GM21737 (cell line): Measurements from ENCODE around the gene EFCAB10.
"Not testable (repeated sequence)": the region's sequence is repeated elsewhere in the genome, so short reads cannot be mapped to it uniquely, and the experiment has no call there.

Experiments used
- ATAC-seq: cut with Tn5 transposase; IDR thresholded peaks from one replicate; pipeline ENCODE4 v1.9.1; 2021; ENCODE audit warnings: mild to moderate bottlenecking, moderate library complexity; ENCODE audit not compliant: unreplicated experiment

EFCAB10 gene

DNA sequence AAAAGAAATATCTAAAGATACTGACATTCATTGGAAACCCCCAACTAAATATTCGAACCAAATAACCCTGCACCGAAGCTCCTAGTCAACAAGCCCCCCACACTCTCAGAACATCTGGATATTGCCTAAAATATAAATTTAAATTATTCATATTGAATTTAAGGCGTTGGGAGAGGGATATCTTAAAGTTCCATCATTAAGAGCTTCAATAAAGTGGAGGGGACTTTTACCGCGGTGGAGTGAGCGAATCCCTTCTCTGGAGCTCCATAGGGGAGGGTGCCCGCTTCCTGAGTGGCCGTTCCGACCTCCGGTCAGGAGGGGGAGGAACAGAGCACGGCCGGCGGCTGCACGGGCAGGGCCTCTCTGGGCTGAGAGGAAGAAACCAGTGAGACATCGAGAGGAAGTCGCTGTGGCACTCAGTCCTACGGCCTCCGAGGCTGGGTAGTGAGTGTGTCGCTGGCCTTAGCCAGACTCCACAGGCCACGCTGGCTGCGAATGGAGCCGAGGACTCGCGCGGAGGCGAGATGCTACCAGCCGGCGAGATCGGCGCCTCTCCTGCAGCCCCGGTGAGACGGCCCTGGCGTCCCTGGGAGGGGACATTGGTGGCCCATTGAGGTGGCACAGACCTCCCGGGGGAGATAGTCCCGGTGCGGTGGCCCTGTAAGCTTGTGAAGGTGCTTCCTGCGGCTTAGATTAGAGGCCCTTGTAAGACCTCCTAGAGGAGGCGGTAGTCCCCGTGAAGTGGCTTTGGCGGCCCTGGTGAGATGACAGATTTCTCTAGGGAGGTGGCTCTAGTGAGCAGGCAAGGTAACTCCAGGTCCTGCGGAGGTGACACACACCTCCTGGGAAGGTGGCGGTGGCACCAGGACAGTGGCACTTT is 49.3 kb downstream of the EFCAB10 start, which contains the start of gene RINT1:
RINT1 (plus strand) TSS at position 410 of the 880 bp plus-strand sequence; CDS start at position 525, 115 bp downstream.
- ATAC-seq = peak; percentile 95

DNA sequence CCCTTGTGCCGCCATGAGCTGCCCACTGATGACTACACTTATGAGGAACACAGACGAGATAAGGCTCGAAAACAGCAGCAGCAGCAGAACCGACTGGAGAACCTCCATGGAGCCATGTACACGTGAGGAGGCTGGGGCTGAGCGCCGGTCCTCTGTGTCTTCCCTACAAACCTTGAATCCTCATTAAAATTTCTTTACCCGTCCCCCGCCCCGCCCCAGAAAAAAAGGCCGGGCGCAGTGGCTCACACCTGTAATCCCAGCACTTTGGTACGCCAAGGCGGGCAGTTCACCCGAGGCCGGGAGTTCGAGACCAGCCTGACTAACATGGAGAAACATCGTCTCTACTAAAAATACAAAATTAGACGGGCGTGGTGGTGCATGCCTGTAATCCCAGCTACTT is 50.7 kb downstream of the EFCAB10 start:
- no peak for ATAC-seq

DNA sequence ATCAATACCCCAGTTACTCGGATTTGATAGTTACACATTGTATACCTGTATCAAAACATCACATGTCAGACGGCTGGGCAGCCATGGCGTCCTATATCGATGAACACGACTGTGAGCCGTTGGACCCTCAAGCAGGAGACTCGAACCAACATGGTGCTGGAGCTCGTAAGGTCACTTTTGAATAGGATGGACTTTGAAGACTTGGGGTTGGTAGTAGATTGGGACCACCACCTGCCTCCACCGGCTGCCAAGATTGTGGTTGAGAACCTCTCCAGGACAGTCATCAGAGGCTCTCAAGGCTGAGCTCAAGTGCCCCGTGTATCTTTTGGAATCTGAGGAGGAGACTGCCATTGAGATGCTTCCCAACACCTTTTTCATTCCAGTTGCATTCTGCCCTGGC is 51.2 kb downstream of the EFCAB10 start:
- ATAC-seq = no peak

DNA sequence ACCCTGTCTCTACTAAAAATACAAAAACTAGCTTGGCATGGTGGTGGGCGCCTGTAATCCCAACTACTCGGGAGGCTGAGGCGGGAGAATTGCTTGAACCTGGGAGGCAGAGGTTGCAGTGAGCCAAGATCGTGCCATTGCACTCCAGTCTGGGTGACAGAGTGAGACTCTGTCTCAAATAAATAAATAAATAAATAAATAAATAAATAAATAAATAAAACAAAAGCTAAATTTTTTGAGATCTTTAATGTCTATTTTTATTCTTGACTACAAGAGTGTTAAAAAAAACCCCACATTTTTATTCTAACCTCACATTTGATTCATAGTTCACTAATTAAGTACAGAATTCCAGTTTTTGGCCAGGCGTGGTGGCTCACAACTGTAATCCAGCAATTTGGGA is 53.6 kb downstream of the EFCAB10 start:
- ATAC-seq = not testable (repeated sequence)

DNA sequence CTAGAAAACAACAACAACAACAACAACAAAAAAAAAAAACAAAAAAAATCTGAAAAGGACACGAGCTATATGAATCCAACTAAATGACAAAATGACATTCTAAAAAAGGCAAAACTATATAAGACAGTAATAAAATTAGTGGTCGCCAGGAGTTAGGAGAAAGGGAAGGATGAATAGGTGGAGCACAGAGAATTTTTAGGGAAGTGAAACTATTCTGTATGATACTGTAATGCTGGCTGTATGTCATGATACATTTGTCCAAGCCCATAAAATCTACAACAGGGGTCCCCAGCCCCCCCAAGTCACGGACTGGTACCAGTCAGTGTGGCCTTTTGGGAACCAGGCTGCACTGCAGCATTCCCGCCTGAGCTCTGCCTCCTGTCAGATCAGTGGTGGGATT is 56.5 kb downstream of the EFCAB10 start:
- no peak for ATAC-seq

DNA sequence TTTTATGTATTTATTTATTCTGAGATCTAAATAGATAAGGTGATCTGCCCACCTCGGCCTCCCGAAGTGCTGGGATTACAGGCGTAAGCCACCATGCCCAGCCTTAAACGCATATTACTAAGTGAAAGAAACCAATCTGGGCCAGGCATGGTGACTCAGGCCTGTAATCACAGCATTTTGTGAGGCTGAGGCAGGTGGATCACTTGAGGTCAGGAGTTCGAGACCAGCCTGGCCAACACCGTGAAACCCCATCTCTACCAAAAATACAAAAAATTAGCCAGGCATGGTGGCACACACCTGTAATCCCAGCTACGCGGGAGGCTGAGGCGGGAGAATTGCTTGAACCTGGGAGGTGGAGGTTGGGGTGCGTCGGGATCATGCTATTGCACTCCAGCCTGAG is 56.9 kb downstream of the EFCAB10 start:
- not testable (repeated sequence) for ATAC-seq

DNA sequence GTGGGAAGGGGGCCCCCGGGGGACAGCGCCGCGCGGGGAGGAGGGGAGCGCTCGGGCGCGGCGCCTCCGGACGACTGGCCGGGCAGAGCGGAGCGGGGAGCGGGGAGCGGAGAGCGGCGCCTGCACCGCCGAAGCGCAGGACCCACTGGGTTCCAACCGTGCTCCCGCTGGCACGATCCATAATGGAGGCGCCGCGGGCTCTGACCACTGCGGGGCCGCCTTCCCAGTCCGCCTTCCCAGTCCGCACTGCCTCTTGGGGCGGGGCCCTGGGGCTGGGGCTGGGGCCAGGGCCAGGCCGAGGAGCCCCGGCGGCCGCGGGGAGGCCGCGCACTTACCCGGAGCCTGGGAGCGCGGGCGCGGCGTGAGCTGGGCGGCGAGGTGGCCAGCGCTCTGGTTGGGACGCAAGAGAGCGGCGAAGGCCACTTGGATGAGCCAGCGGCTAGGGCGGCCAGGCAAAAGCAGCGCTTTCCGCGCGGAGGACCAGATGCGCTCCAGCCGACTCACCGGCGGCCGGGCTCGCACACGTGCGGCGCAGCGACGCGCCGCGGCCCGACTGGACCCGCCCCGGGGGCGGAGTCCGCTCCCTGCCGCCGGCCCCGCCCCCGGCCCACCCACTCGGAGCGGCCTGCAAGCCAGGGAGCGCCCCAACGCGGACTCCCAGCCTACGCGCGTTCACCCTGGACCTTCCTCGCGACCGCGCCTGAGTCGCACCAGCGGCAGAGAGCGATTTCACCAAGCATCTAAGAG is 59.4 kb downstream of the EFCAB10 start, which contains the start of gene PUS7:
PUS7 (minus strand) TSS at position 555 of the 747 bp plus-strand sequence. CDS start 13,759 bp downstream, outside the sequence.
- peak; percentile 85 for ATAC-seq

DNA sequence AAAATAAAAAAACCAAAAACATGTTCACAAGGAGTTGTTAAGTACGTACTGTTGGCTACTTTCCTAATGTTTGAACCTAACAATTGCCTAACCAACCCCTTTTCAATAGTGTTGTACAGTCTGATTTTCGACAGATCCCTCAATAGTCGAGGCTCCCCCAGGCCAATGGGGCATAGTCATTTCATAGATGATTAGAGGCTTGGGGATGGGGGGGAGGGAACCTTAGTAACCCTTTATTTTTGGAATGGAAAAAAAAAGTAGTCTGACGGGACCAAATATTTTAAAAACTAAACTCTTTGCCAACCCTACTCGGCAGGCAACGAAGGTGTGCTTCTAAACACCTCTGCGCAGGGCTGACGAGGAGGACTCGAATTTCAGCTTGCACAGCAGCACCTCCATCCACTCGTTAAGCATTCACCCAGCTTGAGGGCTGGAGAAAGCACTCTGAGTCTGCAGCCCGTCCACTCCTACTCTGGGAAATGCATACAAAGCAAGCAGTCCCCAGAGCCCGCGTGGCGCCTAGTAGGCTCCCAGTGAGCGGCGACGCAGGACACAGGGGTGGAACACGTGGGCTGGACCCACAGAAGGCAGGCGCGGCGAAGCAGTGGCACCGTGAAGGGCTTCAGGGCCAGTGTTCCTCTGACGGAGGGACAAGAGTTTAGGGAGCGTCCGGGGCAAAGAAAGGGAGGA is 60.1 kb downstream of the EFCAB10 start:
- ATAC-seq = peak; percentile 24

DNA sequence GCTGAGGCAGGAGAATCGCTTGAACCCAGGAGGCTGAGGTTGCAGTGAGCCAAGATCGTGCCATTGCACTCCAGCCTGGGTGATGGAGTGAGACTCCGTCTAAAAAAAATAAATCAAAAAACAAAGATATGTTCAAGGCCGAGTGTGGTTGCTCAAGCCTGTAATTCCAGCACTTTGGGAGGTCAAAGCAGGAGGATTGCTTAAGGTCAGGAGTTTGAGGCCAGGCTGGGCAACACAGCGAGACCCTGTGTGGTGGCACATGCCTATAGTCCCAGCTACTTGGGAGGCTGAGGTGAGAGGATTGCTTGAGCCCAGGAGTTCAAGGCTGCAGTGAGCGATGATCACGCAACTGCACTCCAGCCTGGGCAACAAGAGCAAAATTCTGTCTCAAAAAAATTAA is 60.7 kb downstream of the EFCAB10 start:
- not testable (repeated sequence) for ATAC-seq

DNA sequence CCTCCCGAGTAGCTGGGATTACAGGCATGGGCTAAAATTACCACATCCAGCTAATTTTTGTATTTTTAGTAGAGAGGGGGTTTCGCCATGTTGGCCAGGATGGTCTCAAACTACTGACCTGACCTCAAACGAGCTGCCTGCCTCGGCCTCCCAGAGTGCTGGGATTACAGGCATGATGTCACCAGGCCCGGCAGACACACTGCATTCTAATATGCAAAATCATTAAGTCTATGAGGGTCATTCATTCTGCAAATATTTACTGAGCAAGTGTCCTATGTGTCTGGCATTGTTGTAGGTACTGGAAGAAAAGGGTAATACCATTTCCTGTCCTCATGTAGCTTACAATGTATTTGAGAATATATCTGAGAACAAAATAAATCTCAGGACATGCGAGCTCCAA is 61.9 kb downstream of the EFCAB10 start:
- no peak for ATAC-seq

DNA sequence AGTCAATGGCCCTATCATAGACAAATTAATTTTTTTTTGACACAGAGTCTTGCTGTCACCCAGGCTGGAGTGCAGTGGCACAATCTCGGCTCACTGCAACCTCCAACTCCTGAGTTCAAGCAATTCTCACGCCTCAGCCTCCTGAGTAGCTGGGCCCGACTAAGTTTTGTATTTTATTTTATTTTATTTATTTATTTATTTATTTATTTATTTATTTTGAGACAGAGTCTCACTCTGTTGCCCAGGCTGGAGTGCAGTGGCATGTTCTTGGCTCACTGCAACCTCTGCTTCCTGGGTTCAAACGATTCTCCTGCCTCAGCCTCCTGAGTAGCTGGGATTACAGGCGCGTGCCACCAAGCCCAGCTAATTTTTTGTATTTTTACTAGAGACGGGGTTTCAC is 65.7 kb downstream of the EFCAB10 start:
- not testable (repeated sequence) for ATAC-seq
